ENCODE data around the gene RBMS3.
"Not testable (repeated sequence)": the region's sequence is repeated elsewhere in the genome, so short reads cannot be mapped to it uniquely, and the experiment has no call there.

RBMS3 gene

GRCh38 chr3:30003741-30004140, 722.9 kb downstream of the RBMS3 start:
- DNase-seq (ENCODE audit: low read depth in 3 of 3, low spot score in 1 of 3): no peak

GRCh38 chr3:30004481-30004880, 723.6 kb downstream of the RBMS3 start:
- no peak for DNase-seq (ENCODE audit: low read depth in 3 of 3, low spot score in 1 of 3)

GRCh38 chr3:30006111-30006510, 725.2 kb downstream of the RBMS3 start:
- DNase-seq (ENCODE audit: low read depth in 3 of 3, low spot score in 1 of 3): no peak

- no peak for DNase-seq (ENCODE audit: low read depth in 3 of 3, low spot score in 1 of 3)
Observed at GRCh38 chr3:30007668-30008067, 726.8 kb downstream of the RBMS3 start.

- DNase-seq (ENCODE audit: low read depth in 3 of 3, low spot score in 1 of 3): no peak
Observed at GRCh38 chr3:30011237-30011803, 730.4 kb downstream of the RBMS3 start.

GRCh38 chr3:30012941-30013543, 732.2 kb downstream of the RBMS3 start:
- DNase-seq (ENCODE audit: low read depth in 3 of 3, low spot score in 1 of 3): peak; percentile 6 to 22 (median 7)

- DNase-seq (ENCODE audit: low read depth in 3 of 3, low spot score in 1 of 3): no peak
Observed at GRCh38 chr3:30017901-30018300, 737.0 kb downstream of the RBMS3 start.

- DNase-seq (ENCODE audit: low read depth in 3 of 3, low spot score in 1 of 3): no peak
Observed at GRCh38 chr3:30020380-30020779, 739.5 kb downstream of the RBMS3 start.

GRCh38 chr3:30024466-30024865, 743.6 kb downstream of the RBMS3 start:
- no peak for DNase-seq (ENCODE audit: low read depth in 3 of 3, low spot score in 1 of 3)

- DNase-seq (ENCODE audit: low read depth in 3 of 3, low spot score in 1 of 3): no peak
Observed at GRCh38 chr3:30026851-30027250, 746.0 kb downstream of the RBMS3 start.

- no peak for DNase-seq (ENCODE audit: low read depth in 3 of 3, low spot score in 1 of 3)
Observed at GRCh38 chr3:30034246-30034991, 753.5 kb downstream of the RBMS3 start.

GRCh38 chr3:30035935-30036567, 755.2 kb downstream of the RBMS3 start:
- no peak for DNase-seq (ENCODE audit: low read depth in 3 of 3, low spot score in 1 of 3)

GRCh38 chr3:30040126-30040525, 759.3 kb downstream of the RBMS3 start:
- no peak for DNase-seq (ENCODE audit: low read depth in 3 of 3, low spot score in 1 of 3)

GRCh38 chr3:30041481-30041880, 760.6 kb downstream of the RBMS3 start:
- not testable (repeated sequence) for DNase-seq (ENCODE audit: low read depth in 3 of 3, low spot score in 1 of 3)

GRCh38 chr3:30042274-30042859, 761.5 kb downstream of the RBMS3 start:
- peak in 2 of 3 donors; percentile 15 to 23 for DNase-seq (ENCODE audit: low read depth in 3 of 3, low spot score in 1 of 3)

GRCh38 chr3:30042916-30043555, 762.2 kb downstream of the RBMS3 start:
- no peak for DNase-seq (ENCODE audit: low read depth in 3 of 3, low spot score in 1 of 3)

- no peak for DNase-seq (ENCODE audit: low read depth in 3 of 3, low spot score in 1 of 3)
Observed at GRCh38 chr3:30044515-30044914, 763.6 kb downstream of the RBMS3 start.

- no peak for DNase-seq (ENCODE audit: low read depth in 3 of 3, low spot score in 1 of 3)
Observed at GRCh38 chr3:30048431-30048830, 767.6 kb downstream of the RBMS3 start.

- DNase-seq (ENCODE audit: low read depth in 3 of 3, low spot score in 1 of 3): not testable (repeated sequence)
Observed at GRCh38 chr3:30050116-30050515, 769.2 kb downstream of the RBMS3 start.

- DNase-seq (ENCODE audit: low read depth in 3 of 3, low spot score in 1 of 3): no peak
Observed at GRCh38 chr3:30059240-30059639, 778.4 kb downstream of the RBMS3 start.
